Ascending aorta (tissue), 2 donors: ENCODE data around the gene IRX5. TPM values are rescaled to one million over a fixed set of nuclear protein-coding genes. Genes with fewer than 3 reads are reported as not detected.

Experiments
- DNase-seq, 2 donors: peaks; one replicate each; pipeline ENCODE4 v3.0.0-alpha.2; 2019; ENCODE audit warnings: low spot score in 2 of 2
- H3K27ac ChIP-seq, 2 donors: fragments of 200-600 bp; sonication (generic); one replicate each; pipeline ENCODE4 v1.5.1; 2016 to 2017; ENCODE audit warnings: mild to moderate bottlenecking in 1 of 2
- H3K27me3 ChIP-seq: fragments of 200-600 bp; sonication (generic); one replicate; pipeline ENCODE4 v1.5.1; 2017
- H3K36me3 ChIP-seq, 2 donors: fragments of 200-600 bp; sonication (generic); one replicate each; pipeline ENCODE4 v1.5.1; 2016
- H3K4me1 ChIP-seq, 2 donors: fragments of 200-600 bp; sonication (generic); one replicate each; pipeline ENCODE4 v1.5.1; 2016 to 2017; ENCODE audit warnings: mild to moderate bottlenecking in 1 of 2
- H3K4me3 ChIP-seq, 2 donors: fragments of 200-600 bp; sonication (generic); one replicate each; pipeline ENCODE4 v1.5.1; 2016 to 2017; ENCODE audit warnings: mild to moderate bottlenecking in 1 of 2
- H3K9me3 ChIP-seq, 2 donors: fragments of 200-600 bp; sonication (generic); one replicate each; pipeline ENCODE4 v1.5.1; 2016
- intact Hi-C: fragments of 100-400 bp; cut with DNase I; formaldehyde crosslinking; loops from one replicate; pipeline ENCODE4 v1.15.1; 2023
- total RNA-seq: library from RNA; depleted of rRNA; stranded (reverse); fragments of >200 nt; gene quantifications from one replicate; pipeline ENCODE4 v1.1.0, GENCODE V29; 2016
- TF ChIP-seq, protein P1 (sequence below), 3 experiments: fragments of 200-600 bp in 2 of 3; fragments of 450-650 bp in 1 of 3; sonication (generic) in 2 of 3; IDR thresholded peaks; one replicate each; pipeline ENCODE4 v1.5.1; 2016 to 2019; ENCODE audit warnings: antibody characterized with exemption in 3 of 3, mild to moderate bottlenecking in 1 of 3, moderate library complexity in 1 of 3

IRX5 gene
- total RNA-seq, 1 donor from 2014 or later = not detected

DNA sequence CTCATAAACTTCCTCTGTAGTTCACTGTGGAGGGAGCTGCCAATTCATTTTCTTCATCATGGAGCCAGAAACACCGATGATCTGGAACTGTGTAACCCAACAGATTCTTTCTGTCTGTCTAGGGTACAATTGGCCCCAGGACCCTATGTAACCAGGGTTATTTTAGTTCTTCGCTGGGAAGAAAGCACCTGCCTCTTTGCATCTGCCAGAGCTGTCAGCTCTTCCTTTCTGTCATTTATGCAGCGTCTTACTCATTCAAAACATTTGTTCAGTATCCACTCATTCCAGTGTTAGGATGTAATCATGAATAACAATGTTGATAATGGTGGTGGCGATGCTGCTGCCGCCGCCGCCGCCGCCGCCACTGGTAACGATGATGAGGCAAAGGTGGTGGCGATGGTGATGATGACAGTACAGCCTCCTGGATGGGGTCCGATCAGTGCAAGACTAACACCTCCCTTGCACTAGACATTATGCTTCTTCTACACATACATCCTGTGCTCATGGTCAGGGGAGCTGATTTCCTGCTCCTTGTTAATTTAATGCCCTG is 46.1 kb downstream of the IRX5 start:
- no peaks in the 10 kb centered on the region for H3K9me3 ChIP-seq
- H3K36me3 ChIP-seq = no peaks in the 10 kb centered on the region
- no peak for DNase-seq
- no peaks in the 10 kb centered on the region for H3K27me3 ChIP-seq
- no peak overlapping the region for H3K27ac ChIP-seq
- H3K4me1 ChIP-seq = no peaks in the 10 kb centered on the region
- intact Hi-C loops = no loop called here
- no peak overlapping the region for H3K4me3 ChIP-seq
- TF ChIP-seq, protein P1, sequence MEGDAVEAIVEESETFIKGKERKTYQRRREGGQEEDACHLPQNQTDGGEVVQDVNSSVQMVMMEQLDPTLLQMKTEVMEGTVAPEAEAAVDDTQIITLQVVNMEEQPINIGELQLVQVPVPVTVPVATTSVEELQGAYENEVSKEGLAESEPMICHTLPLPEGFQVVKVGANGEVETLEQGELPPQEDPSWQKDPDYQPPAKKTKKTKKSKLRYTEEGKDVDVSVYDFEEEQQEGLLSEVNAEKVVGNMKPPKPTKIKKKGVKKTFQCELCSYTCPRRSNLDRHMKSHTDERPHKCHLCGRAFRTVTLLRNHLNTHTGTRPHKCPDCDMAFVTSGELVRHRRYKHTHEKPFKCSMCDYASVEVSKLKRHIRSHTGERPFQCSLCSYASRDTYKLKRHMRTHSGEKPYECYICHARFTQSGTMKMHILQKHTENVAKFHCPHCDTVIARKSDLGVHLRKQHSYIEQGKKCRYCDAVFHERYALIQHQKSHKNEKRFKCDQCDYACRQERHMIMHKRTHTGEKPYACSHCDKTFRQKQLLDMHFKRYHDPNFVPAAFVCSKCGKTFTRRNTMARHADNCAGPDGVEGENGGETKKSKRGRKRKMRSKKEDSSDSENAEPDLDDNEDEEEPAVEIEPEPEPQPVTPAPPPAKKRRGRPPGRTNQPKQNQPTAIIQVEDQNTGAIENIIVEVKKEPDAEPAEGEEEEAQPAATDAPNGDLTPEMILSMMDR (IDR thresholded peaks at IDR 0.05) = no peak

DNA sequence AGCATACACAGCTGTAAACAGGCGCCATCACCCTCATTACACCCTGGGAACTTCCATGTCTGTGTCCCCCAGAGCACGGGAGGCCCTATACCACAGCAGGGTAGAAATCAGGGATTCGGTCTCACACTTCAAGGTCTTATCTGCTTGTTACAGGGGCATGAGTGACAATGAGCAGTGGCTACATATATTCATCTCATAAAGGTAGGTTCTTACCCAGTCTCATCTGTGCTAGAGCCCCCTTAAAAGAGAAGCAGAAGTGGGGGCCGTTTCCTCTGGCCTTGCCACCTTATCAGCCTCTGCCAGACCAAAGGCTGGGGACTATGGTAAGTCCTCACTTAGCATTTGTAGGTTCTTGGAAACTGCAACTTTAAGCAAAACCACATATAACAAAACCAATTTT is 46.5 kb downstream of the IRX5 start:
- Histone ChIP-seq H3K4me1 (no peaks in the 10 kb centered on the region), H3K27me3 (no peaks in the 10 kb centered on the region), H3K36me3 (no peaks in the 10 kb centered on the region), H3K4me3 (no peak overlapping the region), H3K27ac (no peak overlapping the region), H3K9me3 (no peaks in the 10 kb centered on the region)
- TF ChIP-seq, protein P1 (IDR thresholded peaks at IDR 0.05) = no peak
- intact Hi-C loops = no loop called here
- no peak for DNase-seq

DNA sequence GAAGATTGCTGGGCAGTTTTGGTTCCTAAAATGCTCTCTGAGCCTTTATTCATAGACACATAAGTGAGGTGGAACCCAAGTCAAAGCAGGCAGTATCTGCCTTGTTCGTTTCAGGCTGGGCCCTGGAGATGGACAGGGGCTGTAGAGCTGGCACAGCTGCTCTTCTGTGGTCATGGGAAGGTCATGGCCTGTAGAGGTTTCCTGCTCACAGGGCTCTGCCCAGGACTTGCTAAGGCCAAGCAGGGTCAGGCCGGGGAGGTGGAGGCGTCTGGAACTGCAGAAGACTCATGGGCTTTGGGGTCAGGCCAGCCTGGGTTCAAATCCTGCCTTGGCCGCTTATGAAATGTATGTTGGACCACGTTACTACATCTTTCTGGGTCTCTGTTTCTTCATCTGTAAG is 50.2 kb downstream of the IRX5 start:
- intact Hi-C loops = no loop called here
- no peaks in the 10 kb centered on the region for H3K27me3 ChIP-seq
- no peak overlapping the region for H3K4me3 ChIP-seq
- H3K4me1 ChIP-seq = no peaks in the 10 kb centered on the region
- DNase-seq = no peak
- H3K36me3 ChIP-seq = no peaks in the 10 kb centered on the region
- no peak overlapping the region for H3K27ac ChIP-seq
- no peaks in the 10 kb centered on the region for H3K9me3 ChIP-seq
- TF ChIP-seq, protein P1 (IDR thresholded peaks at IDR 0.05) = no peak
